Posterior cingulate gyrus (tissue), 11 donors: ENCODE results near the gene TADA1.
"Not testable (repeated sequence)": the region's sequence is repeated elsewhere in the genome, so short reads cannot be mapped to it uniquely, and the experiment has no call there.

Experiments used
- DNase-seq, 10 donors: peaks; one replicate each; pipeline versions ENCODE4 v3.0.0 to v3.0.0-alpha.2; 2020 to 2021; ENCODE audit warnings: mixed read lengths in 3 of 10
- intact Hi-C: fragments of 100-400 bp; cut with DNase I; formaldehyde crosslinking; loops from one replicate; pipeline ENCODE4 v1.15.1; 2023

The TADA1 gene

GRCh38 chr1:166849135-166849534 is 26.9 kb downstream of the TADA1 start:
- DNase-seq, result peak in 1 of 10 donors; percentile 78
- intact Hi-C loops, result loop anchor here (10.0 kb wide), 1 partner anchor 126 kb away; the partner anchor contains the start of gene ILDR2

- intact Hi-C loops, result loop anchor here (10.0 kb wide), 1 partner anchor 127 kb away; the partner anchor contains the start of gene ILDR2
- no peak for DNase-seq
These were observed 27.9 kb downstream of the TADA1 start for GRCh38 chr1:166848193-166848592.

- no peak for DNase-seq
- intact Hi-C loops, result loop anchor here (1.0 to 10.0 kb wide), 2 partner anchors 31 to 130 kb away; partner anchors contain the start of gene ILDR2
These were observed 31.3 kb downstream of the TADA1 start for GRCh38 chr1:166844791-166845190.

- intact Hi-C loops, result loop anchor here (1.0 to 10.0 kb wide), 2 partner anchors 31 to 131 kb away; partner anchors contain the start of gene ILDR2
- DNase-seq, result peak in 7 of 10 donors; percentile 22 to 86 (median 53)
These were observed 32.1 kb downstream of the TADA1 start for GRCh38 chr1:166843769-166844596.

- no peak for DNase-seq
- intact Hi-C loops, result loop anchor here (10.0 kb wide), 1 partner anchor 131 kb away; the partner anchor contains the start of gene ILDR2
These were observed 32.7 kb downstream of the TADA1 start for GRCh38 chr1:166843322-166843721.

- intact Hi-C loops, result loop anchor here (10.0 kb wide), 1 partner anchor 134 kb away; the partner anchor contains the start of gene ILDR2
- peak in 6 of 10 donors; percentile 38 to 87 (median 60) for DNase-seq
These were observed 35.5 kb downstream of the TADA1 start for GRCh38 chr1:166840309-166841274.

- intact Hi-C loops, result loop anchor here (1.0 to 10.0 kb wide), 4 partner anchors 37 to 381 kb away; partner anchors contain the start of genes ILDR2, POU2F1 and TADA1
- peak in 7 of 10 donors; percentile 38 to 85 (median 56) for DNase-seq
These were observed 36.3 kb downstream of the TADA1 start for GRCh38 chr1:166839600-166840308.

- peak; percentile 89 to 99 (median 92) for DNase-seq
- intact Hi-C loops, result loop anchor here (1.0 to 2.0 kb wide), 3 partner anchors 37 to 382 kb away; partner anchors contain the start of genes POU2F1 and TADA1
These were observed 37.1 kb downstream of the TADA1 start, which contains the start of gene POGK for GRCh38 chr1:166838766-166839599. Gene POGK, plus strand, starts transcription at chr1:166839475. Its CDS starts 1,482 bp downstream, at chr1:166840957.

- no peak for DNase-seq
- intact Hi-C loops, result no loop called here
These were observed 39.3 kb downstream of the TADA1 start for GRCh38 chr1:166836733-166837132.

GRCh38 chr1:166829762-166830161 is 46.3 kb downstream of the TADA1 start:
- intact Hi-C loops, result not testable (repeated sequence)

GRCh38 chr1:166827426-166827825 is 48.6 kb downstream of the TADA1 start:
- intact Hi-C loops, result no loop called here
- DNase-seq, result no peak

More at GRCh38 chr1:166829762-166830161, 46.3 kb downstream of the TADA1 start:
- not testable (repeated sequence) for DNase-seq

- DNase-seq, result no peak
- intact Hi-C loops, result no loop called here
These were observed 53.7 kb downstream of the TADA1 start for GRCh38 chr1:166822385-166822784.

- DNase-seq, result peak in 1 of 10 donors; percentile 70
- intact Hi-C loops, result no loop called here
These were observed 56.1 kb downstream of the TADA1 start for GRCh38 chr1:166819974-166820373.

GRCh38 chr1:166814611-166815010 is 61.5 kb downstream of the TADA1 start:
- intact Hi-C loops, result no loop called here
- no peak for DNase-seq

- intact Hi-C loops, result no loop called here
- DNase-seq, result no peak
These were observed 62.4 kb downstream of the TADA1 start for GRCh38 chr1:166813508-166814223.

GRCh38 chr1:166811691-166812090 is 64.4 kb downstream of the TADA1 start:
- no peak for DNase-seq
- intact Hi-C loops, result no loop called here

- intact Hi-C loops, result no loop called here
- DNase-seq, result no peak
These were observed 67.1 kb downstream of the TADA1 start for GRCh38 chr1:166808952-166809351.
